Subcutaneous abdominal adipose tissue (tissue), 5 donors: Measurements from ENCODE around the gene NARF.
A peak's percentile ranks its signal among the peaks of the same experiment; 100 is the strongest.
"Not testable (repeated sequence)": the region's sequence is repeated elsewhere in the genome, so short reads cannot be mapped to it uniquely, and the experiment has no call there.

ENCODE experiments used
- H3K27ac ChIP-seq: one replicate; pipeline ENCODE4 v1.7.0; 2013; ENCODE audit warnings: low read depth, mild to moderate bottlenecking, inconsistent platforms, low read length, moderate library complexity
- H3K27me3 ChIP-seq, 5 donors: one replicate each; pipeline ENCODE4 v1.7.0; 2013; ENCODE audit warnings: low read length in 5 of 5, inconsistent platforms in 1 of 5; ENCODE audit not compliant: control insufficient read depth in 5 of 5, insufficient read depth in 4 of 5
- H3K36me3 ChIP-seq, 5 donors: one replicate each; pipeline ENCODE4 v1.7.0; 2013; ENCODE audit warnings: low read length in 5 of 5; ENCODE audit not compliant: control insufficient read depth in 5 of 5, insufficient read depth in 5 of 5
- H3K4me1 ChIP-seq, 5 donors: one replicate each; pipeline ENCODE4 v1.7.0; 2013; ENCODE audit warnings: low read length in 5 of 5, mild to moderate bottlenecking in 3 of 5, moderate library complexity in 1 of 5; ENCODE audit not compliant: control insufficient read depth in 5 of 5, insufficient read depth in 5 of 5
- H3K4me3 ChIP-seq, 5 donors: one replicate each; pipeline ENCODE4 v1.7.0; 2013; ENCODE audit warnings: low read length in 5 of 5, low read depth in 1 of 5
- H3K9ac ChIP-seq, 5 donors: one replicate each; pipeline ENCODE4 v1.7.0; 2013; ENCODE audit warnings: low read length in 5 of 5, mild to moderate bottlenecking in 4 of 5, moderate library complexity in 3 of 5
- H3K9me3 ChIP-seq, 5 donors: one replicate each; pipeline ENCODE4 v1.7.0; 2013; ENCODE audit warnings: low read length in 5 of 5; ENCODE audit not compliant: control insufficient read depth in 5 of 5
- donor health status: healthy.
- donor health status: healthy.
- donor health status: healthy.
- donor health status: healthy.
- donor health status: healthy.

The NARF gene

GRCh38 chr17:82446124-82446523, 12.4 kb upstream of the NARF start:
- no peak overlapping the region for H3K4me3 ChIP-seq
- peaks cover 0 to 67% (median 44%) of the 10 kb centered on the region in 5 donors for H3K4me1 ChIP-seq
- peaks cover 0 to 49% (median 32%) of the 10 kb centered on the region in 5 donors for H3K36me3 ChIP-seq
- no peak overlapping the region for H3K9ac ChIP-seq
- no peaks in the 10 kb centered on the region for H3K27me3 ChIP-seq
- H3K9me3 ChIP-seq: no peaks in the 10 kb centered on the region
- H3K27ac ChIP-seq: no peak overlapping the region

DNA sequence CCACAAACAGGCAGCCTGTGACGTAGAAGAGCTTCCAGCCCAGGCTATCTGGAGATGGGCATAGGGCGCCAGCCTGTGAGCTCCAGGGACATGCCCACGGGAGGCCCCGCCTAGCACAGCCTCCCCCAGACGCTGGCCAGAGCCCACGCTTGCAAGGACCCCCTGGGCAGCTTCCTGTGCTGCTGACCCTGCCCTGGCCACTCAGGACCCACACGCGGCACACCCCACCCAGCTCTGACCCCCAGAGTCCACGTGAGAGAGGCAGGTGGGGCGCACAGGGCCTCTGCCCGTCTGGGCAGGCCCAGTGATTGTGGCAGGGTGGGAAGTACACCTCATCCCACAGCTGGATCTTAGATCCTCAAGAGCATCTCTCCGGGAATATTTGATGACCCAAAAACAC, 11.9 kb upstream of the NARF start:
- Histone ChIP-seq H3K27me3 (no peaks in the 10 kb centered on the region), H3K27ac (no peak overlapping the region), H3K4me1 (peaks cover 0 to 69% (median 49%) of the 10 kb centered on the region in 5 donors), H3K9ac (no peak overlapping the region), H3K4me3 (no peak overlapping the region), H3K36me3 (peaks cover 0 to 46% (median 32%) of the 10 kb centered on the region in 5 donors), H3K9me3 (no peaks in the 10 kb centered on the region)

DNA sequence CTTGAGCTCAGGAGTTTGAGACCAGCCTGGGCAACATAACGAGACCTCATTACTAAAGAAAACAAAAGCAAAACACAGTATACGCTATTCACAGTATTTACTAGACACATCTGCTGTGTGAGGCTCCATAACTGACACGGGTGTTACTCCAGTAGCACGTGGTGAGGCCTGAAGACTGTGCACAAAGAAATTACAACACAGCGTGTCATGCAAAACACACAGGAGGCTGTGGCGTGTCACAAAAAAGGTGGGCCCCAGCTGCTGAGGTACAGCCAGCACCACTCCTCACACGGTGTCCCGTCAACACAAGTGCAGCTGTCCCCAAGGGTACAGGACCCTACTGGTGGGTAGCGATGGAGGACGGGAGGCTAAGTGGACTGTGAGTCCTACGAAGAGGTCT, 10.7 kb upstream of the NARF start:
- Histone ChIP-seq H3K9ac (no peak overlapping the region), H3K4me1 (peaks cover 0 to 61% (median 49%) of the 10 kb centered on the region in 5 donors), H3K9me3 (no peaks in the 10 kb centered on the region), H3K4me3 (no peak overlapping the region), H3K36me3 (peaks cover 0 to 34% (median 20%) of the 10 kb centered on the region in 5 donors), H3K27ac (no peak overlapping the region), H3K27me3 (no peaks in the 10 kb centered on the region)

DNA sequence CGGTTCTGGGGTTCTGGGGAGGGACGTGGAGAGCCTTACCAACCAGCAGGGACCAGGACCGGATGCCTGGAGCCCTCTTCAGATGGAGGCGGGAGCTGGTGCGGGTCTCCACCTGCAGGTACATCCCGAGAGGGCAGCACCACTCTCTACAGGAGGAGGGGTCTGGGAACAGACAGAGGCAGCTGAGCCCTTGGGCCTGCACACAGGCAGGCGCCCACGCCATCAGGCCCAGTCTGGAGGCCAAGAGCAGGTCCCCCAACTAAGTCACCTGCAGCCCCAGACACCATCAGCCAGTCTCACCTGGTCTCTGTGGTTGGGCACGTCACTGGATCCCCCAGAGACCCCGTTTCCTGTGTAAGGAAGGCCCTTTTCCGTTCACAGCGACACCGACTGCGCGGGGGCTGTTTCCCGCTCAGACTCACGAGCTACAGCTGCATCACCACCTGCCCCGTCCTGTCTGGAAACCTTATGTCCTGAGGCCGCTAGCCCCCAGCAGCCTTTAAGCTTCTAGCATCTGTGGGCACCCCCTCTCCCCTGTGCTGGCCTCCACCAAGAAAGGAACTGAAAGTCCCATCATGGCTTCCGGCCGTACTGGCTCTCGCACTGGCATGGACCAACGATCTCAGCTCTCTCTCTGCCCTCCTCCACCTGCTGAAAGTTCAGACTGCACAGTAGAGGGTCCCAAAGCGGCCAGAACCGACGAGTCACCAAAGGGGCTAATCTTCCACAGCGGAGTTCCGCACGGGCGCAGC, 9.2 kb upstream of the NARF start:
- Histone ChIP-seq H3K4me1 (peaks cover 0 to 47% (median 43%) of the 10 kb centered on the region in 5 donors), H3K27me3 (no peaks in the 10 kb centered on the region), H3K27ac (peak overlapping the region; percentile 86), H3K36me3 (peaks cover 0 to 20% (median 8%) of the 10 kb centered on the region in 5 donors), H3K4me3 (peak overlapping the region; percentile 84 to 88 (median 86)), H3K9ac (peak overlapping the region; percentile 56 to 86 (median 81)), H3K9me3 (no peaks in the 10 kb centered on the region)

DNA sequence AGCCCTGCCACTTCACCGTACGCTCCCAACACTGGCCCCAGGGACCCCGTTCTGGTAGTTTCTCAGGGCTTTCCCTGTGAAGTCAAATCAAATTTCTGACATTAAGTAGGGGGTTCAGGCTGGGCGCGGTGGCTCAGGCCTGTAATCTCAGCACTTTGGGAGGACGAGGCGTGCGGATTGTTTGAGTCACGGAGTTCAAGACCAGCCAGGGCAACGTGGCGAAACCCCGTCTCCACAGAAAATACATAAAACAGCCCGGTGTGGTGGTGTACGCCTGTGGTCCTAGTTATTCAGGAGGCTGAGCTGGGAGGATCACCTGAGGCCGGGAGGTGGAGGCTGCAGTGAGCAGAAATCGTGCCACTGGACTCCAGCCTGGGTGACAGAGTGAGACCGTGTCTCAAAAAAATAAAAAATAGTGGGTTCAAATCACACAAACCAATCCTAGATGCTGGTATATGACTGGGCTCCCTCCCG, 8.6 kb upstream of the NARF start:
- H3K4me3 ChIP-seq: peak overlapping the region; percentile 84 to 88 (median 86)
- peaks cover 0 to 14% (median 4%) of the 10 kb centered on the region in 5 donors for H3K36me3 ChIP-seq
- peaks cover 0 to 41% (median 37%) of the 10 kb centered on the region in 5 donors for H3K4me1 ChIP-seq
- H3K9me3 ChIP-seq: no peaks in the 10 kb centered on the region
- H3K27me3 ChIP-seq: no peaks in the 10 kb centered on the region
- H3K27ac ChIP-seq: peak overlapping the region; percentile 86
- peak overlapping the region; percentile 56 to 86 (median 81) for H3K9ac ChIP-seq

DNA sequence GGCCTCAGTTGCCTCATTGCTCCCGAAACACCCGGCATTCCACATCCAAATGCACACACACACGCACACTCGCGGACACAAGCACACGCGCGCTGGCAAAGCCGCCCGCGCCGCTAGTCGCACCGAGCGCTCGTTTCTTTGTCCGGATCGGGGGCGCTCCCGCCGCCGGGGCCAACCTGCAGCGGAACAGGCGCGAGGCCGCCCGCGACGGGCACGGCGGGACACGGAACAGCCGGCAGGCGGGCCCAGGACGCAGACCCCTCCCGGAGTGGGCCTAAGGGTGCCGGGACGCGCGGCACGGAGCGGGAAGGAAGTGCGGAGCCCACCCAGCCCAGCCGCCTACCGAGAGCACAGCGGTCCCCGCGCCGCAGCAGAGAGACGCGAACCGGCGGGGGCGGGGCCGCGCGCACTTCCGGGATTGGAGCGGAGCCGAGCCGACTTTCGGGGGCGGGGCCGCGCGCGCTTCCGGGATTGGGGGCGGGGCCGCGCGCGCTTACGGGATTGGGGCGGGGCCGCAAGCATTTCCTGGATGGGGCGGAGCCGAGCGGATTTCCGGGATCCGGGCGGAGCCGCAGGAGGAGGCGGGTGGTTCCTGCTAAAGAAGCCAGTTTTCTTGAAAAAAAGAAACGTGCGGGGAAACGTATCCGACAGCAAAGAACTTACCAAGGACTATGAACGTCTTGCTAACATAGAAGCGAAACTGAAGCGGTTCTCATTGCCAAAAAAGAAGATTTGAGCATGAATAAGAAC, 8.0 kb upstream of the NARF start, which contains the start of gene CYBC1:
TSS of gene CYBC1 (minus strand) at position 396 of the 750 bp plus-strand sequence. CDS start 1,498 bp downstream, outside the sequence.
- Histone ChIP-seq H3K36me3 (peaks cover 0 to 12% (median 4%) of the 10 kb centered on the region in 5 donors), H3K9me3 (no peaks in the 10 kb centered on the region), H3K9ac (peak within 1 kb of the TSS; percentile 56 to 86 (median 81)), H3K4me1 (peaks cover 0 to 35% (median 30%) of the 10 kb centered on the region in 5 donors), H3K27me3 (no peaks in the 10 kb centered on the region), H3K27ac (peak within 1 kb of the TSS; percentile 86), H3K4me3 (peak within 1 kb of the TSS; percentile 84 to 88 (median 86))

- no peaks in the 10 kb centered on the region for H3K27me3 ChIP-seq
- H3K4me1 ChIP-seq: peaks cover 0 to 30% (median 25%) of the 10 kb centered on the region in 5 donors
- no peak overlapping the region for H3K27ac ChIP-seq
- no peak overlapping the region for H3K9ac ChIP-seq
- no peak overlapping the region for H3K4me3 ChIP-seq
- H3K36me3 ChIP-seq: peaks cover 0 to 6% (median 0%) of the 10 kb centered on the region in 5 donors
- no peaks in the 10 kb centered on the region for H3K9me3 ChIP-seq
Measured at GRCh38 chr17:82452162-82452561, 6.4 kb upstream of the NARF start.

DNA sequence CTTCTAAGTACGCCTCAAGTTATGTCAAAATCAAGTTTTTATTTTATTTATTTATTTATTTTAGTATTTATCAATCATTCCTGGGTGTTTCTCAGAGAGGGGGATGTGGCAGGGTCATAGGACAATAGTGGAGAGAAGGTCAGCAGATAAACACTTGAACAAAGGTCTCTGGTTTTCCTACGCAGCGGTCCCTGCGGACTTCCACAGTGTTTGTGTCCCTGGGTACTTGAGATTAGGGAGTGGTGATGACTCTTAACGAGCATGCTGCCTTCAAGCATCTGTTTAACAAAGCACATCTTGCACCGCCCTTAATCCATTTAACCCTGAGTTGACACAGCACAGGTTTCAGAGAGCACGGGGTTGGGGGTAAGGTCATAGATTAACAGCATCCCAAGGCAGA, 5.4 kb upstream of the NARF start:
- not testable (repeated sequence) for H3K4me3 ChIP-seq, H3K9ac ChIP-seq, H3K27me3 ChIP-seq, H3K36me3 ChIP-seq, H3K27ac ChIP-seq, H3K9me3 ChIP-seq
- H3K4me1 ChIP-seq: peaks cover 3 to 37% (median 32%) of the 10 kb centered on the region in 5 donors

DNA sequence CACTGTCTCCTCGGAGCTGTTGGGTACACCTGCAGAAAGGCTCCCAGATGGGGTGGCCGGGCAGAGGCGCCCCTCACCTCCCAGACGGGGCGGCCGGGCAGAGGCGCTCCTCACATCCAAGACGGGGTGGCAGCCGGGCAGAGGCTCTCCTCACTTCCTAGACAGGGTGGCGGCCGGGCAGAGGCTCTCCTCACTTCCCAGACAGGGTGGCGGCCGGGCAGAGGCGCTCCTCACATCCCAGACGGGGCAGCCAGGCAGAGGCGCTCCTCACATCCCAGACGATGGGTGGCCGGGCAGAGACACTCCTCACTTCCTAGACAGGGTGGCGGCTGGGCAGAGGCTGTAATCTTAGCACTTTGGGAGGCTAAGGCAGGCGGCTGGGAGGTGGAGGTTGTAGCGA, 4.8 kb upstream of the NARF start:
- not testable (repeated sequence) for H3K9ac ChIP-seq, H3K4me3 ChIP-seq, H3K27ac ChIP-seq, H3K36me3 ChIP-seq, H3K27me3 ChIP-seq, H3K9me3 ChIP-seq
- peaks cover 3 to 38% (median 32%) of the 10 kb centered on the region in 5 donors for H3K4me1 ChIP-seq
